ENCODE results near the gene PAQR5. TPM values are rescaled to one million over a fixed set of nuclear protein-coding genes. Genes with fewer than 3 reads are reported as not detected.

PAQR5 gene
- total and polyA plus RNA-seq, 2 donors (not counting 3 experiments of a cell fraction or from before 2014, with no cell fraction given): 0.08 to 0.09 TPM

DNA sequence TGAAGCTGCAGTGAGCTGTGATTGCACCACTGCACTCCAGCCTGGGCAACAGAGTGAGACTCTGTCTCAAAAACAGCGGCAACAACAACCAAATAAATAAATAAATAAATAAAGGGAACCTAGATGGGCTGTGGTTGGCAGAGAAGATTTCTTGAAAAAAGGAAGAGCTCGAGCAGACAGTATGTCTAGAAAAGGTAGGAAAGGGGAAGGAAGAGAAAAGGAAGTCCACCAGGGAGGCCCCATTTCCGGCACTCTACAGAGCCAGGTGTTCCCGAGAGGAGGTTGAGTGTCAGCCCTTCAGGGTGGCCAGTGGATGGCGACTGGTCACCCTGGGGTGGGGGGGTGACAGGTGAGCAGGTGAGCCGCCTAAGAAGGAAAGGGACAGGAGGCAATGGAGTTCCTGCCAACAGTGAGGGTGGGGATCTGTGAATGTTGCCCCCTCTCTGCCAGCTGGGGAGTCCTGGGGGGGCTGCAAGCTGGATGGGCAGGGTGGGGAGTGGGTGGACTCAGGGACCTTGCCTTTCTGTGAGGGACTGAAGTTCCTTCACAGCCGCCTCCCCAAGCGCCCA, 14.8 kb downstream of the PAQR5 start:
- Histone ChIP-seq H3K4me3 (replicated peaks in 1 of 3; ENCODE audit: insufficient read depth in 1 of 3, low read depth in 1 of 3, low read length in 3 of 3) (no peak overlapping the region), H3K79me2 (ENCODE audit: control insufficient read depth, insufficient read depth, low read length) (no peaks in the 10 kb centered on the region), H3K4me2 (ENCODE audit: insufficient read depth, low read length) (no peak overlapping the region), H4K20me1 (replicated peaks; ENCODE audit: control insufficient read depth, extremely low read depth, insufficient read depth, low read length) (no peaks in the 10 kb centered on the region), H3K36me3 (ENCODE audit: control insufficient read depth in 2 of 2, extremely low read depth in 1 of 2, insufficient read depth in 2 of 2, low read length in 2 of 2) (no peaks in the 10 kb centered on the region), H2AFZ (ENCODE audit: low read depth, low read length) (no peak overlapping the region), H3K27ac (ENCODE audit: insufficient read depth, low read depth, low read length) (no peak overlapping the region), H3K9me1 (replicated peaks; ENCODE audit: control insufficient read depth, extremely low read depth, insufficient read depth, low read length) (no peaks in the 10 kb centered on the region), H3K9ac (replicated peaks; ENCODE audit: extremely low read depth, insufficient read depth, low read length) (no peak overlapping the region), H3K27me3 (ENCODE audit: control insufficient read depth in 2 of 2, insufficient read depth in 2 of 2, low read length in 2 of 2) (no peaks in the 10 kb centered on the region), H3K4me1 (ENCODE audit: control insufficient read depth, extremely low read depth, insufficient read depth, low read length) (no peaks in the 10 kb centered on the region), H3K9me3 (replicated peaks; ENCODE audit: control insufficient read depth, insufficient read depth, low read length) (no peaks in the 10 kb centered on the region)
- FAIRE-seq: no peak
- POLR2A ChIA-PET: no interaction called here
- no peak for TF ChIP-seq MYC (IDR thresholded peaks at IDR 0.05; ENCODE audit: low read depth, low read length)
- TF ChIP-seq POLR2AphosphoS5 (IDR thresholded peaks at IDR 0.05; ENCODE audit: insufficient read depth, low read depth, low read length): no peak
- TF ChIP-seq EZH2 (IDR thresholded peaks at IDR 0.05; ENCODE audit: borderline replicate concordance, low read depth, low read length, severe bottlenecking): no peak
- TF ChIP-seq, protein P1, sequence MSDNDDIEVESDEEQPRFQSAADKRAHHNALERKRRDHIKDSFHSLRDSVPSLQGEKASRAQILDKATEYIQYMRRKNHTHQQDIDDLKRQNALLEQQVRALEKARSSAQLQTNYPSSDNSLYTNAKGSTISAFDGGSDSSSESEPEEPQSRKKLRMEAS (IDR thresholded peaks at IDR 0.05; ENCODE audit: insufficient read depth, insufficient read length): no peak
- no peak for TF ChIP-seq JUN (IDR thresholded peaks at IDR 0.05; ENCODE audit: borderline replicate concordance, insufficient read depth, insufficient read length, low read depth)
- no peak for TF ChIP-seq POLR2A (IDR thresholded peaks at IDR 0.05; ENCODE audit: low read depth, low read length)
- TF ChIP-seq, protein P2, sequence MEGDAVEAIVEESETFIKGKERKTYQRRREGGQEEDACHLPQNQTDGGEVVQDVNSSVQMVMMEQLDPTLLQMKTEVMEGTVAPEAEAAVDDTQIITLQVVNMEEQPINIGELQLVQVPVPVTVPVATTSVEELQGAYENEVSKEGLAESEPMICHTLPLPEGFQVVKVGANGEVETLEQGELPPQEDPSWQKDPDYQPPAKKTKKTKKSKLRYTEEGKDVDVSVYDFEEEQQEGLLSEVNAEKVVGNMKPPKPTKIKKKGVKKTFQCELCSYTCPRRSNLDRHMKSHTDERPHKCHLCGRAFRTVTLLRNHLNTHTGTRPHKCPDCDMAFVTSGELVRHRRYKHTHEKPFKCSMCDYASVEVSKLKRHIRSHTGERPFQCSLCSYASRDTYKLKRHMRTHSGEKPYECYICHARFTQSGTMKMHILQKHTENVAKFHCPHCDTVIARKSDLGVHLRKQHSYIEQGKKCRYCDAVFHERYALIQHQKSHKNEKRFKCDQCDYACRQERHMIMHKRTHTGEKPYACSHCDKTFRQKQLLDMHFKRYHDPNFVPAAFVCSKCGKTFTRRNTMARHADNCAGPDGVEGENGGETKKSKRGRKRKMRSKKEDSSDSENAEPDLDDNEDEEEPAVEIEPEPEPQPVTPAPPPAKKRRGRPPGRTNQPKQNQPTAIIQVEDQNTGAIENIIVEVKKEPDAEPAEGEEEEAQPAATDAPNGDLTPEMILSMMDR (IDR thresholded peaks at IDR 0.05; ENCODE audit: extremely low read depth in 1 of 2, insufficient read depth in 1 of 2, low read depth in 1 of 2, low read length in 2 of 2): no peak
- DNase-seq (ENCODE audit: low read depth, low spot score): no peak
- CTCF ChIA-PET: interaction anchor here (0.7 kb wide), 1 partner anchor 10 kb away, joined by 3 read pairs; no protein-coding TSS in a partner anchor
- no TSS peak for BruUV-seq (replicated peaks)
- intact Hi-C loops (cut with micrococcal nuclease) (no loop called here), dilution Hi-C loops (cut with MboI; ENCODE audit: extremely low pct_ligation_motif_present, low sequenced_read_pairs) (no loop called here)

Data from endothelial cell of umbilical vein (primary cell).